KMS-11 (cell line): ENCODE results near the gene DTX3L.

Experiments
- H2AFZ ChIP-seq: fragments of 200-600 bp; sonication (generic); 2 replicates; pipeline ENCODE4 v1.6.1; 2016; ENCODE audit warnings: antibody characterized with exemption, mixed run types, low read depth
- H3K27ac ChIP-seq: fragments of 200-600 bp; sonication (generic); 2 replicates; pipeline ENCODE4 v1.6.1; 2016; ENCODE audit warnings: mild to moderate bottlenecking, mixed run types
- H3K27me3 ChIP-seq: fragments of 200-600 bp; sonication (generic); 2 replicates; pipeline ENCODE4 v1.6.1; 2017; ENCODE audit warnings: mild to moderate bottlenecking, low read depth, mixed run types, moderate library complexity; ENCODE audit not compliant: insufficient read depth
- H3K36me3 ChIP-seq: fragments of 200-600 bp; sonication (generic); 2 replicates; pipeline ENCODE4 v1.6.1; 2017; ENCODE audit warnings: mild to moderate bottlenecking, mixed run types; ENCODE audit not compliant: insufficient read depth
- H3K4me1 ChIP-seq: fragments of 200-600 bp; sonication (generic); 2 replicates; pipeline ENCODE4 v1.6.1; 2016; ENCODE audit warnings: mild to moderate bottlenecking, low read depth, mixed run types; ENCODE audit not compliant: poor library complexity, severe bottlenecking
- H3K4me2 ChIP-seq: fragments of 200-600 bp; sonication (generic); 2 replicates; pipeline ENCODE4 v1.7.0; 2016; ENCODE audit warnings: mild to moderate bottlenecking, mixed run types
- H3K4me3 ChIP-seq: fragments of 200-600 bp; sonication (generic); IDR thresholded peaks from 2 replicates; pipeline ENCODE4 v1.6.1; 2017; ENCODE audit warnings: low read depth, low read length, mixed read lengths; ENCODE audit not compliant: insufficient read depth
- H3K79me2 ChIP-seq: fragments of 200-600 bp; sonication (generic); 2 replicates; pipeline ENCODE4 v1.6.1; 2016; ENCODE audit warnings: low read depth, mixed run types; ENCODE audit not compliant: insufficient read depth
- H3K9ac ChIP-seq: fragments of 200-600 bp; sonication (generic); 2 replicates; pipeline ENCODE4 v1.6.1; 2016; ENCODE audit warnings: mild to moderate bottlenecking, mixed run types
- H4K20me1 ChIP-seq: fragments of 200-600 bp; sonication (generic); 2 replicates; pipeline ENCODE4 v1.6.1; 2016; ENCODE audit warnings: mild to moderate bottlenecking, mixed run types; ENCODE audit not compliant: insufficient read depth
- TF ChIP-seq, protein P1 (sequence below): fragments of 200-600 bp; sonication (generic); conservative IDR thresholded peaks from 2 replicates; pipeline ENCODE4 v1.6.1; 2017; ENCODE audit warnings: low read depth, mild to moderate bottlenecking, antibody characterized with exemption, low read length, moderate library complexity, mixed read lengths

Gene DTX3L

DNA sequence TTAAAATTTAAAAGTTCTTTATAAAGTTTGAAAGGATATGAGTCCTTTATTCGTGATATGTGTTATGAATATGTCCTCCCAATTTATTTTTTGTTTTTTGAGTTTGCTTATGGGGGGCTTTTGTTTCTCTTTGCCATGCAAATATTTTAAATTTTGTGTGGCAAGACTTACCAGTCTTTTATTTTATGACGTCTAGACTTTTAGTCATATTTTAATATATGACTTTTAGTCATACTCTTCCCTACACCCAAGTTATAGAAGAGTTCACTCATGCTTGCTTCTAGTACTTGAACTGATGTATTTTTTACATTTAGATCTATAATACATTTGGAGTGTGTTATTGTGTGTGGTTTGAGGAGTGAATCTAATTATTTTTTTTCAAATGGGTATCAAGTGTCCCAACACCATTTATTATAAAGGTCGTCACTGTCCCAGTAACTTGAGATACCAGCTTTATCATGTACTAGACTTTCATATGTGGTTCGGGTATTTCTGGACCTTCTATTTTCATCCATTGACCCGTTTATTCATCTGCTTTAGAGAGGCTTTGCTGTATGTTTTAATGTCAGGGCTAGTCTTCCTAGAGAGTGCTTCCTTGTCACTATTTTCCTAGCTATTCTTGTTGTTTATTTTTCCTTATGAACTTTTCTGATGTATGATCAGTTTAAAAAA, 14.1 kb downstream of the DTX3L start:
- H2AFZ ChIP-seq, result no peak overlapping the region
- H3K27me3 ChIP-seq, result no peaks in the 10 kb centered on the region
- TF ChIP-seq, protein P1, sequence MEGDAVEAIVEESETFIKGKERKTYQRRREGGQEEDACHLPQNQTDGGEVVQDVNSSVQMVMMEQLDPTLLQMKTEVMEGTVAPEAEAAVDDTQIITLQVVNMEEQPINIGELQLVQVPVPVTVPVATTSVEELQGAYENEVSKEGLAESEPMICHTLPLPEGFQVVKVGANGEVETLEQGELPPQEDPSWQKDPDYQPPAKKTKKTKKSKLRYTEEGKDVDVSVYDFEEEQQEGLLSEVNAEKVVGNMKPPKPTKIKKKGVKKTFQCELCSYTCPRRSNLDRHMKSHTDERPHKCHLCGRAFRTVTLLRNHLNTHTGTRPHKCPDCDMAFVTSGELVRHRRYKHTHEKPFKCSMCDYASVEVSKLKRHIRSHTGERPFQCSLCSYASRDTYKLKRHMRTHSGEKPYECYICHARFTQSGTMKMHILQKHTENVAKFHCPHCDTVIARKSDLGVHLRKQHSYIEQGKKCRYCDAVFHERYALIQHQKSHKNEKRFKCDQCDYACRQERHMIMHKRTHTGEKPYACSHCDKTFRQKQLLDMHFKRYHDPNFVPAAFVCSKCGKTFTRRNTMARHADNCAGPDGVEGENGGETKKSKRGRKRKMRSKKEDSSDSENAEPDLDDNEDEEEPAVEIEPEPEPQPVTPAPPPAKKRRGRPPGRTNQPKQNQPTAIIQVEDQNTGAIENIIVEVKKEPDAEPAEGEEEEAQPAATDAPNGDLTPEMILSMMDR, result no peak
- H3K9ac ChIP-seq, result no peak overlapping the region
- no peaks in the 10 kb centered on the region for H3K36me3 ChIP-seq
- no peaks in the 10 kb centered on the region for H4K20me1 ChIP-seq
- no peaks in the 10 kb centered on the region for H3K79me2 ChIP-seq
- no peaks in the 10 kb centered on the region for H3K4me1 ChIP-seq
- no peak overlapping the region for H3K4me3 ChIP-seq
- H3K4me2 ChIP-seq, result no peak overlapping the region
- no peak overlapping the region for H3K27ac ChIP-seq

DNA sequence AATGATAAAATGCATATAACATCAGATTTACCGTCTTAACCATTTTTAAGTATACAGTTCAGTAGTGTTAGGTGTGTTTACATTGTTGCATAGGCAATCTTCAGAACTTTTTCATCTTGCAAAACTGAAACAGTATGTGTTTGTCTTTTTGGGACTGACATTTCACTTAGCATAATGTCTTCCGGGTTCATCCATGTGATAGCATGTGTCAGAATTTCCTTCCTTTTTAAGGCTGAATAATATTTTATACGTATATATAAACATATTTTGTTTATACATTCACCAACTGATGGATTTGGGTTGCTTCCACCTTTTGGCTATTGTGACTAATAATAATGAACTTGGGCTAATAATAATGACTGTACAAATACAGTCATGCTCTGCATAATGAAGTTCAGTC, 16.3 kb downstream of the DTX3L start:
- Histone ChIP-seq H3K4me2 (no peak overlapping the region), H3K4me1 (no peaks in the 10 kb centered on the region), H3K4me3 (no peak overlapping the region), H3K27ac (no peak overlapping the region), H4K20me1 (no peaks in the 10 kb centered on the region), H3K79me2 (no peaks in the 10 kb centered on the region), H2AFZ (no peak overlapping the region), H3K27me3 (no peaks in the 10 kb centered on the region), H3K9ac (no peak overlapping the region), H3K36me3 (no peaks in the 10 kb centered on the region)
- TF ChIP-seq, protein P1, result no peak

DNA sequence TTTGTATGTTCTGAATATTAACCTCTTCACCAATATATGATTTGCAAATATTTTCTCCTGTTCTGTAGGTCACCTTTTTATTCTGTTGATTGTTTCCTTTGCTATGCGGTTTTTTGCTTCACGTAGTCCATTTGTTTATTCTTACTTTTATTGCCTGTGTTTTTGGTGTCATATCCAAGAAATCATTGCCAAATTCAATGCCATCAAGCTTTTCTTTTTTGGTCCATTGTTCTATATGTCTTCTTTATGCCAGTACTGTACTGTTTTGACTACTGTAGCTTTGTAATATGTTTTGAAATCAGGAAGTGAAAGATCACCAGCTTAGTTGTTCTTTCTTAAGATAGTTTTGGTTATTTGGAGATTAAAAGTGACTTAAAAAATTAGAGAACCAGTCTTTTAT, 17.5 kb downstream of the DTX3L start:
- Histone ChIP-seq H3K27me3 (no peaks in the 10 kb centered on the region), H3K36me3 (no peaks in the 10 kb centered on the region), H3K4me1 (no peaks in the 10 kb centered on the region), H4K20me1 (no peaks in the 10 kb centered on the region), H3K79me2 (no peaks in the 10 kb centered on the region), H3K9ac (no peak overlapping the region), H2AFZ (no peak overlapping the region), H3K4me3 (no peak overlapping the region), H3K27ac (no peak overlapping the region), H3K4me2 (no peak overlapping the region)
- TF ChIP-seq, protein P1, result no peak

DNA sequence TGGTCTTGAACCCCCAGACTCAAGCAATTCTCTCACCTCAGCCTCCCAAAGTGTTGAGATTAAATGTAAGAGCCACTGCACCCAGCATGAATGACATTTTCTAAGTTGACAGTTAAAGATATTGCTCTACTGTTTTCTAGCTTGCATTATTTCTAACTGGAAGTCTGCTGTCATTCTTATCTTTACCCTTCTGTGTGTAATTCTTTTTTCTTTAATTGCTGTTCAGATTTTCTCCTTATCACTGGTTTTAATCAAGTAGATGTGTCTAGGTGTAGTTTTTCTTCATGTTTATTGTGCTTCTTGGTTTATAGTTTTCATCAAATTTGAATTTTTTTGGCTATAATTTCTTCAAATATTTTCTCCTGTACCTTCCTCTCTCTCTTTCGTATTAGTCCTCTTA, 18.3 kb downstream of the DTX3L start:
- H2AFZ ChIP-seq, result no peak overlapping the region
- no peak overlapping the region for H3K9ac ChIP-seq
- no peaks in the 10 kb centered on the region for H4K20me1 ChIP-seq
- H3K27me3 ChIP-seq, result no peaks in the 10 kb centered on the region
- H3K79me2 ChIP-seq, result no peaks in the 10 kb centered on the region
- TF ChIP-seq, protein P1, result no peak
- H3K4me1 ChIP-seq, result no peaks in the 10 kb centered on the region
- no peak overlapping the region for H3K27ac ChIP-seq
- no peaks in the 10 kb centered on the region for H3K36me3 ChIP-seq
- no peak overlapping the region for H3K4me3 ChIP-seq
- no peak overlapping the region for H3K4me2 ChIP-seq
